ENCODE data around the gene CPZ. TPM values are rescaled to one million over a fixed set of nuclear protein-coding genes. Genes with fewer than 3 reads are reported as not detected.

The CPZ gene
- total and polyA plus RNA-seq, 2 of the 4 experiments (the other 2 are of a cell fraction): 0.90 to 10.3 TPM

DNA sequence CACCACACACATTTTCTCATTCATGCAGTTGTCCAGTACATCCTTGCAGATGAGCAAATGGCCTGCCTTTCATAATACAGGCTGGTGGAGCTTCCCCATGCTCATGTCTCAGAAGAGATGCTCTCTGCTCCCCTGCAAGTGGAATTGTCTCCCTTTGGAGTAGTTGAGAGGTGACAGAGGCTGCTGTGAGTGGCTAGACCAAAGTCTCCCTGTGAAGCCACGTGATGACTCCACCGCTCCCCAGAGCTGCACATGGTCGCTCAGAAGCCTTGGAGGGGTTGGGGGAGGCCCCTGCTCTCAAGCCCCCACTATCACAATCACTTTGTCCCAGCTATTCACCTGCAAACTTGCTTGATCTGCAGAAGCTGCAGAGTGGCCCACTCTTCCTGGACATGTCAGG is 13.8 kb upstream of the CPZ start:
- in situ Hi-C loops (cut with MboI; ENCODE audit: low sequenced_read_pairs) (no loop called here), intact Hi-C loops (cut with micrococcal nuclease) (no loop called here), dilution Hi-C loops (cut with HindIII; ENCODE audit: low sequenced_read_pairs, unreplicated experiment) (no loop called here)
- H2AK9ac ChIP-seq (replicated peaks; ENCODE audit: low read depth, low read length, poor library complexity): no peak overlapping the region
- WGBS, 2 experiments (ENCODE audit: extremely low coverage in 2 of 2, insufficient read length in 1 of 2): no CpG with 5 or more reads among the region's 3 CpGs
- no peak overlapping the region for H4K5ac ChIP-seq (ENCODE audit: low read depth, low read length)
- no peak overlapping the region for H3K9ac ChIP-seq (ENCODE audit: low read depth, low read length)
- ChIA-PET CTCF (no interaction called here), POLR2A (ENCODE audit: unreplicated experiment) (no interaction called here)
- no peaks in the 10 kb centered on the region for H3K36me3 ChIP-seq (ENCODE audit: control insufficient read depth, insufficient read depth, low read length)
- H2BK5ac ChIP-seq (ENCODE audit: low read depth, low read length, poor library complexity, severe bottlenecking): no peak overlapping the region
- no peak overlapping the region for H2BK15ac ChIP-seq (ENCODE audit: low read depth, low read length)
- H3K4me1 ChIP-seq (ENCODE audit: control insufficient read depth, insufficient read depth, low read length): no peaks in the 10 kb centered on the region
- peaks cover 62% of the 10 kb centered on the region for H3K27me3 ChIP-seq (ENCODE audit: control insufficient read depth, insufficient read depth, low read length)
- DNase-seq (no peak), ATAC-seq (ENCODE audit: low read depth) (no peak)
- H3K18ac ChIP-seq (ENCODE audit: low read depth, low read length): no peak overlapping the region
- H3K27ac ChIP-seq (ENCODE audit: insufficient read depth, low read length): no peak overlapping the region
- H3K9me1 ChIP-seq (ENCODE audit: insufficient read depth, low read length): no peaks in the 10 kb centered on the region
- H3K4me2 ChIP-seq (ENCODE audit: low read depth, low read length): no peak overlapping the region
- no peak overlapping the region for H3K14ac ChIP-seq (replicated peaks; ENCODE audit: low read depth, low read length)
- no TSS peak for BruUV-seq (replicated peaks)
- no peak overlapping the region for H2AK5ac ChIP-seq (ENCODE audit: low read depth, low read length)
- H3K79me1 ChIP-seq (ENCODE audit: low read depth in 1 of 2, low read length in 2 of 2): no peaks in the 10 kb centered on the region
- H2BK20ac ChIP-seq (ENCODE audit: low read depth, low read length): no peak overlapping the region
- H3K56ac ChIP-seq (ENCODE audit: extremely low read depth, insufficient read depth, low read length): no peak overlapping the region
- H3K4me3 ChIP-seq (ENCODE audit: insufficient read depth, low read depth, low read length): no peak overlapping the region
- no peak overlapping the region for H4K91ac ChIP-seq (ENCODE audit: insufficient read depth, low read depth, low read length)
- no peak overlapping the region for H3K23ac ChIP-seq (ENCODE audit: low read depth, low read length)
- no peaks in the 10 kb centered on the region; the same call in 1 of the 2 replicates for H3K9me3 ChIP-seq (ENCODE audit: control insufficient read depth, insufficient read depth, low read length)
- TF ChIP-seq CTCF (conservative IDR thresholded peaks at IDR 0.05; ENCODE audit: low read depth, low read length): no peak
- no peak for TF ChIP-seq BHLHE40 (IDR thresholded peaks at IDR 0.05; ENCODE audit: low read depth, low read length)
- no peak for TF ChIP-seq RFX5 (IDR thresholded peaks at IDR 0.05; ENCODE audit: low read depth, low read length)
- TF ChIP-seq RAD21 (IDR thresholded peaks at IDR 0.05; ENCODE audit: low read length): no peak
- TF ChIP-seq, protein P1, sequence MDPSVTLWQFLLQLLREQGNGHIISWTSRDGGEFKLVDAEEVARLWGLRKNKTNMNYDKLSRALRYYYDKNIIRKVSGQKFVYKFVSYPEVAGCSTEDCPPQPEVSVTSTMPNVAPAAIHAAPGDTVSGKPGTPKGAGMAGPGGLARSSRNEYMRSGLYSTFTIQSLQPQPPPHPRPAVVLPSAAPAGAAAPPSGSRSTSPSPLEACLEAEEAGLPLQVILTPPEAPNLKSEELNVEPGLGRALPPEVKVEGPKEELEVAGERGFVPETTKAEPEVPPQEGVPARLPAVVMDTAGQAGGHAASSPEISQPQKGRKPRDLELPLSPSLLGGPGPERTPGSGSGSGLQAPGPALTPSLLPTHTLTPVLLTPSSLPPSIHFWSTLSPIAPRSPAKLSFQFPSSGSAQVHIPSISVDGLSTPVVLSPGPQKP (IDR thresholded peaks at IDR 0.05; ENCODE audit: borderline replicate concordance, low read depth, low read length): no peak
- no peak for TF ChIP-seq CHD1 (IDR thresholded peaks at IDR 0.05; ENCODE audit: low read depth, low read length)
- TF ChIP-seq MXI1 (IDR thresholded peaks at IDR 0.05; ENCODE audit: borderline replicate concordance, low read depth, low read length): no peak
- TF ChIP-seq, protein P2, sequence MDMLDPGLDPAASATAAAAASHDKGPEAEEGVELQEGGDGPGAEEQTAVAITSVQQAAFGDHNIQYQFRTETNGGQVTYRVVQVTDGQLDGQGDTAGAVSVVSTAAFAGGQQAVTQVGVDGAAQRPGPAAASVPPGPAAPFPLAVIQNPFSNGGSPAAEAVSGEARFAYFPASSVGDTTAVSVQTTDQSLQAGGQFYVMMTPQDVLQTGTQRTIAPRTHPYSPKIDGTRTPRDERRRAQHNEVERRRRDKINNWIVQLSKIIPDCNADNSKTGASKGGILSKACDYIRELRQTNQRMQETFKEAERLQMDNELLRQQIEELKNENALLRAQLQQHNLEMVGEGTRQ (IDR thresholded peaks at IDR 0.05; ENCODE audit: low read depth, low read length): no peak
- TF ChIP-seq FOS (IDR thresholded peaks at IDR 0.05; ENCODE audit: low read depth, low read length): no peak
- TF ChIP-seq RCOR1 (IDR thresholded peaks at IDR 0.05; ENCODE audit: insufficient replicate concordance, low read length): no peak
- TF ChIP-seq MAZ (IDR thresholded peaks at IDR 0.05; ENCODE audit: borderline replicate concordance, low read depth, low read length): no peak
- no peak for TF ChIP-seq MAFK (IDR thresholded peaks at IDR 0.05; ENCODE audit: low read depth, low read length)
- no peak for TF ChIP-seq SMC3 (IDR thresholded peaks at IDR 0.05; ENCODE audit: low read depth, low read length)
- H3K4ac ChIP-seq (ENCODE audit: low read depth, low read length): no peak overlapping the region
- H2BK120ac ChIP-seq (ENCODE audit: low read depth, low read length): no peak overlapping the region
- H4K8ac ChIP-seq (ENCODE audit: low read depth in 2 of 2, low read length in 2 of 2): no peak overlapping the region
- H4K20me1 ChIP-seq (ENCODE audit: insufficient read depth, low read length): no peaks in the 10 kb centered on the region; the same call in 1 of the 2 replicates
- no peak overlapping the region for H2AFZ ChIP-seq (replicated peaks; ENCODE audit: low read length, poor library complexity)
